GM19455 (cell line): Measurements from ENCODE around the gene RAB11FIP4.

ENCODE experiments used
- ATAC-seq: cut with Tn5 transposase; IDR thresholded peaks from one replicate; pipeline ENCODE4 v1.9.1; 2021; ENCODE audit not compliant: unreplicated experiment

RAB11FIP4 gene

DNA sequence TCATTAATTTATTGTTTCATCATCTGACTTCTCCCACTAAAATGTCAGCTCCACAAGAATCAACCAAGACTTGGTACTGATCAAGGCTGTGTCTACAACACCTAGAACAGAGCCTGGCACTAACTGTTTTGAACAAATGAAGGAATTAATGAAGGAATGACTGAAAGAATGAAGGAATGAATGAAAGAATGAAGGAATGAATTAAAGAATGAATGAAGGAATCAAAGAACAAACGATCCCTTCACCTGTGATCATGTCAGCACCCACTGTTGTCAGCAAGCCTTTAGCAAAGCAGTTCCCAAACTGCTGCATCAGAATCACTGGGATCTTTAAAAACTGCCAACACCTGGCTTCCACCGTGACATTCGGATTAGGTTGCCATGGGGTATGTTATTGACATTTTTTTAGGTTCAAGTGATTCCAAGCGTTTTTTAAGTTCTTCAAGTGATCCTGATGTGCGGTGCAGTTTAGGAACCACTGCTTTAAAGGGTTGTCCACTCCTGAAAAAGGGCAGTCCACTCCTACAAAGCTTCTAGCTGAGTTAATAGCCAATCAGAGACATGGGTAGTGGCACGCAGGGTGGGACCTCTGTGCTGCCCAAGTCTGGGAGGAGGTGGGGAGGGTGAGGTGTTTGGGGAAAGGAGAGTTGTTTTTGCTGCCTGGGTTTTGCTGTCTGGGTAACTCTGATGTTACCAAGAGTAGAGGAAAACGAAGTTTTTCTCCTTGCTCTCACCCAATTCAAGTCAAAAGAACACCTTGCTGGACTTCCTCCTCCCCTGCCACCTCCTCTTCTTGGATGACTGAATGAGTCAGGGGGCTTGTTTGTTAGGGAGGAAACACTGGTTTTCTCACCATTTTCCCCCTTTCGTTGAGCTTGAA lies 89.7 kb downstream of the RAB11FIP4 start:
- ATAC-seq = no peak

DNA sequence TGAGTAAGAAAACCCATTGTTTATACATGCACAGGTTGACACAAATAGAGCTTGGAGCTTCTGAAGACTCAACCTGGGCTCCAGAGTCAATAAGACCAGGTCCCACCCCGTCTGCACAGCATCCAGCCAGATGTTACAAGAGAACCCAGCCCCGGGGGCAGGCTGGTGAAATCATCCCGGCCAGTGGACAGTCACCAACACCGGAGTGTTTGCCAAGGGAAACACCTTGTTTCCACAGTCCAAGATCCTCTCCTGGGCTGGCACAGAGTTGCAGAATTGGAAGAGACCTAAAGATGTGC lies 90.3 kb downstream of the RAB11FIP4 start:
- no peak for ATAC-seq

DNA sequence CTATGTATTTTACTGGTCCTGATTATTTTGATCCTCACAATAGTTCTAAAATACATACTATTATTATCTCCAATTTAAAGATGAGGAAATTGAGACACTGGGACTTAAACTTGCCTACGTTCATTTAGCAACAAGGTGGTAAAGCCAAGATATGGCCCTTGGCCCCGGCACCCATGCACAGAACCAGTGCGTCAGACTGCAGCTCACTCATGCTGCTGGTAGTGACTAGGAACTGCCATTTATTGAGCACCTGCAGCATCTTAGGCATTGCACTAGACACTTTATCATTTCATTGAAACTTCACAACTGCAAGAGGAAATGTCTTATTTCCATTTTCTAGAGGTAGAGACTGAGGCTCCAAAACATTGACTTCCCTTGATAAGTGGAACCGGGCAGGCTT lies 93.3 kb downstream of the RAB11FIP4 start:
- ATAC-seq = no peak

DNA sequence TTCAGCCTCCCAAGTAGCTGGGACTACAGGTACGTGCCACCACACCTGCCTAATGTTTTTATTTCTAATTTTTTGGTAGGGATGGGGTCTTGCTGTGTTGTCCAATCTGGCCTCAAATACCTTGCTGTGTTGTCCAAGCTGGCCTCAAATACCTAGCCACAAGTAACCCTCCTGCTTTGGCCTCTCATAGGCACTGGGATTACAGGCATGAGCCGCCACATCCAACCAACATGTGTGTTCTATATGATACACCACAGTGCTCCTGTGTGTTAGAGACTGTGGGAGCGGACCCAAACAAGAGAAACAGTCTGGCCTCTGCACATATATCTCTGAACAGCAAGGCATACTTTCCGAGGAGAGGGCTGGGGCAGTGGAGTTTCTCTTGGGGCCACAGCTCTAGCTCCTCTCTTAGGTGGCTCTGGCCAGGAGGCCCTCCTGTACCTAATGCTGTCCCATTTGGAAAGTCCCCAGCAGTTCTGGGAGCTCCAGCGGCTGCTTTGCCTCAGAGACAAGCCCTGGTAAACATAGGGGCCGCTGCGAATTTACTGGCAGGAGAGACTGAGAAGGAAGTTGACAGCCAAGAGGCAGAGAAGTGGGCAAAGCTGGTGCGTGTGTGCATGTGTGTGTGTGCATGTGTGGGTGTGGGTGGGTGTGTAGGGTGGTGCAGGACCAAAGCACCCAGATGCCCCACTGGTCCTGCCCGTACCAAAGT lies 95.0 kb downstream of the RAB11FIP4 start:
- no peak for ATAC-seq

DNA sequence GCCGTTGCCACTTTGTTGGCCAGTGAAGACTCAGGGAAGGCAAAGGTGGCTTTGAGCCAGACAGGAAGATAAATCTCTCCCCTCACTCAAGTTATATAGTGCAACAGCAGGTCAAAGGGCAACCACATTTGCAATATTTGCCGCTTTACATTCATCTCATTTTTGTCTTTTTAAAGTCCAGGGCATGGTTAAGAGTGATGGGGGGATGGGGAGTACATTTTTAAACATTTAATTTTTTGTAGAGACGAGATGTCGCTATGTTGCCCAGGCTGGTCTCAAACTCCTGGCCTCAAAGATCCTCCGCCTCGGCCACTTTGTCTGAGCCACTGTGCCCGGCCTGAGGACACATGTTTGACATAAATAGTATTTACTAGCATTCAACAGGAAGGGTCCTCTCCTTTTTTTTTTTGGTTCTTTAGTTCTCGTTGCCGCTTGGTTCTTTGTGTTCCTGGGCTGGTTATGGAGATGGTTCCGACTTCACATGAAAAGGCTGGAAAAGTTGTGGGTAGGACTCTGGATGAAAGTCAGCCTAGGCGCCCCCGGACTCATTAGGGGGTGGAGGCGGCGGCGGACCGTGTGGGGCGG lies 95.7 kb downstream of the RAB11FIP4 start:
- ATAC-seq = no peak

- peak; percentile 73 for ATAC-seq
Measured at GRCh38 chr17:31487648-31488263, 96.3 kb downstream of the RAB11FIP4 start.

GRCh38 chr17:31488264-31488981 lies 96.9 kb downstream of the RAB11FIP4 start:
- ATAC-seq = peak; percentile 15

DNA sequence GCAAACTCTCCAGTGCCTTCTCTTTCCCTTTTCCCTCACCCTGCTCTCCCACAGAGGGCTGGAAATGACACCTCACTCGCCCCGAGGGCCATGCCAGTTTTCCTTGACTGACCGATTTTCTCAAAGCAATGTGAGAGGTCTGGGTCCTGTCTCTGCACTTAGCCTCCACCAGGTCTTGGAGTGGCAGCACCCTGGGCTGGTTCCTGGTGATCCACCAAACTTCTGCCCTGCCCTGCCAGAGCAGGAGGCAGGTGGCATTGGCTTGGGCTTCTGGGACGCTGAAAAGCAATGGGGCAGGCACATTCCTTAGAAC lies 97.5 kb downstream of the RAB11FIP4 start:
- ATAC-seq = no peak

DNA sequence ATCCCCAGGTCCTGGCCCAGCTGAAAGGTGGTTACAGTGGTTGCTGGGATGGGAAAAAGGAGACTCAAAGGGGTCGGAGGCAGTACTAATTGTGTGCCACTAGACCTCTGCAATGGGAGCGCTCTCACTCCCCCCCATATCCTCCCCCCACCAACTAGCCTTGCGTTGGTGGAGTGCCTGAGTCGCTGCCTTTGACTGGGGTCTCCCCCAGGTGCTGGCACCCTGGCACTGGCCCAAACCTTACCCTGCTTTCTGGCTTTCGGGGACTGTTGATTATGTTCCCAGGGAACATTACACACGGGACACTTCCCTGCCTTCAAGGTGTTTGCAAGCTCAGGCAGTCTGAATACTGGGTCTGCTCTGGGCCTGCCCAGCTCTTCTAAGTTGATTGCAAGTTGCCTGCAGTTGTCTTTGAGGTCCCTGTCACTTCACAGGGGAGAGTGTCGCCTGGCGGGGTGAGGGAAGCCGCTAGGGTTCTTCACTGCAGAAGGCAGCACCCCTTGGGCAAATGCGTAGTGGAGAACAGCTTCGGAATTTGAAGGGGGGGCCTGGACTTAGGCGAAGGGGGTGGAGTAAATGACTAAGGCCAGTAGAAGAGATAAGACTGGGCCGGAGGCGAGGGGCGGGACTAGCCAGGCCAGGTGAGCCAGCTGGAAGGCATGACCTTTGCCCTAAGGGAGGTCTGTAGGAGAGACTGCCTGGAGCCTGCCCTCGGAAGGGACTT lies 98.0 kb downstream of the RAB11FIP4 start:
- no peak for ATAC-seq

GRCh38 chr17:31490019-31490650 lies 98.7 kb downstream of the RAB11FIP4 start:
- no peak for ATAC-seq

DNA sequence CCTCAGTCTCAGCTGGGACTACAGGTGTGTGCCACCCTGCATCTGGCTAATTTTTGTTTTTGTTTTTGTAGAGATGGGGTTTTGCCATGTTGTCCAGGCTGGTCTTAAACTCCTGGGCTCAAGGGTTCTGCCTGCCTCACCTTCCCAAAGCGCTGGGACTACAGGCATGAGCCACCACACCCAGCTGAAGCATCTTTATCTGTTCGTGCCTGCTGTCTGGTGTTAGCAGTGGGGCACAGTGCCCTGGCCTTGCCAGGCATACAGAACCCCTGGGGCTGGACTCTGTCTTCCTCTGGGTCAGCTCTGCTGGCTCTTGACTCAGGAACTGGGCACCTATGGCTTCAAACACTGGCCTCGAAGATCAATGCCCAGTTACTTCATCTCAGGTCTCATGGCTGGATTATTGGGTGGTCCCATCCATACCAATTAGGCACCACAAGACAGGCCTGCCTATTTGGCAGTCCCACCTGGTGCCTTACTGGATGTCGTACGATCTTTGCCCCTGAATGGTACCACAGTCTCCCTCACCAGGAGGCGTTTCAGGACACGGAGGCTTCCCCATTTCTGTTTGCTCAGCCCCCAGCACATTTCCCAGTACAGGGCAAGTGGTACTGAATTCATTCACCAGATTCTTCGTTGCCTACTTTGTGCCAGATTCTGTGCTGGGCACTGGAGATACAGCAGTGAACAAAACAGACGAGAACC lies 99.3 kb downstream of the RAB11FIP4 start:
- ATAC-seq = no peak

- no peak for ATAC-seq
Measured at GRCh38 chr17:31491376-31492131, 100.1 kb downstream of the RAB11FIP4 start.

GRCh38 chr17:31492206-31492605 lies 100.7 kb downstream of the RAB11FIP4 start:
- ATAC-seq = no peak

DNA sequence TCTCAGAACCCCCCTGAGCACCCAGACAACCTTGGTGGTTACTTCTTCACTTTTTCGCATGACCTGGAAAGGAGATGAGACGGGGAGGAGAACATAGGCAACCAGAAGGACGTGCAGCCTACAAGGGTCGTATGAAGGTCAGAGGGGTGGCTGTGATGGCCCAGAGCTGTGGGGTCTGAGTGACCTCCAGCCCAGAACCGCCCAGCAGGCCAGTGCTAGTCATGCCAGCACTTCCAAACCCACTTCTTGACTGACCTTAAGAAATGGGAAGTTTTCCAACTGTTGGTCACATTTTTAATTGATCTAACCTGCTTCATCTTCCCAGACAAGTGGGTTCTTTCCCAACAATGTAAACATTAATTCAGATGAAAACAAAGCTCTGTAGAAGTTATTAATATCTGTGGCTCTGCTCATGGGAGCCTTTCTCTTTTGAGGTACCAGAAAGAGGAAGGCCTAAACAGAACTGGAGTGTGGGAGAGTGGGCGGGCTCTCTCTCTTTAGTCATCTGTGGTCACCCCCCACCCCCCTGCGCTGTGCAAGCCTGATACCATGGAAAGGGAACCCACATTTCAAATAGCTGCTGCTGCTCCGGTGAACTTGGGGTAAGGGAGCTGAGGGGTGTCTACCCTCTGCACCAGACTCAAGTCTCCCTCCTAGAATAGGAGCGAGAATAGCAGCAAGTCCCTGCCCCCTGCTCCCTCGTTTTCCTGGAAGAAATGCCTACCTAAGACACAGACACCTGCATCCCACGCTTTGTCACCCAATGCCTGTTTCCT lies 101.6 kb downstream of the RAB11FIP4 start:
- ATAC-seq = peak; percentile 38

DNA sequence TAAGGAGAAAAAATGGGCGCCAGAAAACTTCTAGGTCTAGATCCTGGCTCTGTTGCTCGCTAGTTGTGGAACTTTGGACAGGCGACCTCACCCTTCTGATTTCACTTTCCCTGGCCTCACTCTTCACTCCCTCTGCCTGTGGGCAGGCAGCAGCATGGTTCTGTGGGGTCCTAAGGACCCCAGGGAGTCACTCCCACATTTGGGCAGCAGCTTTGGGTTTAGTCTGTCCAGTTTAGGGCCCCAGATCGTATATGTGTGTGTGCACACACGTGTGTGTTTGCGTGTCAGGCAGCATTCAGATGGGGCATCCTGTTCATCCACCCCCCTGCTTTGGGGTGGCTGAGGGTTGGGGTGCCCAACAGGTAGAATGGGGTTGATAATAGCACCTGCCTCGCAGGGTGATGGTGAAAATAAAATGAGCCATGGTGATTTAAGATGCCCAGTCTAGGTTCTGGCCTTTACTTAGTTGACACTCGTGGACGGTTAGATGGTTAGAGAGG lies 102.2 kb downstream of the RAB11FIP4 start:
- no peak for ATAC-seq

DNA sequence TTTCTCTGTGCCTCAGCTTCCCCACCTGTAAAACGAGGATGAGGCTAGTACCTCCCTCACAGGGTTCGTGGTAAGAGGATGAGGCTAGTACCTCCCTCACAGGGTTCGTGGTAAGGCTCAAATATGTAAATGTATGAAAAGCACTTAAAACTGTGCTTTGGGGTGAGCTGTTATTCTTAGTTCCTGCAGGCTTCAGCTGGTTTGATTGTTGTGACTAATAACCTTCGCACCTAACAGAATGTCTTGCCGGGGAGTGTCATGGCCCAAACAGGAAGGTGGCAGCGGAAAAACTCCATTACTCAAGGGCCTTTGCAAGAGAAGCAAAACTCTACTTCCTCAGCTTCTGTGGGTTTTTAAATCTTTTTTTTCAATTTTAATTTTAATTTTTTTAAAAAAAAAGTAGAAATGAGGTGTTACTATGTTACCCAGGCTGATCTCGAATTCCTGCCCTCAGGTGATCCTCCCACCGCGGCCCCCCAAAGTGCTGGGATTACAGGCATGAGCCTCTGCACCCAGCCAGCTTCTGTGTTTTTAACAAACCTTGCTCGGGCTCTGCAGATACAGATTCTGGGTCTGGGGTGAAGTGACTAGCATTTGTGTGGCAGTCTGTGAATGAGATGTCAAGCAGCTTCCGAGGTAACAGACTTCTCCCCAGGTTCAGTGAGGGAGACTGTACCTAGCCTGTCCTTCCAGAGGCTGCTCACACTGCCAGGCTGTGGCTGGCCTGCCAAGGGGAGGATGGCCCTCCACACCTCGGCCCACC lies 103.0 kb downstream of the RAB11FIP4 start:
- peak; percentile 48 for ATAC-seq
